GM04503 (cell line): ENCODE data around the gene FBXO31.
A peak's percentile ranks its signal among the peaks of the same experiment; 100 is the strongest.
"Not testable (repeated sequence)": the region's sequence is repeated elsewhere in the genome, so short reads cannot be mapped to it uniquely, and the experiment has no call there.

Experiments
- DNase-seq: peaks from one replicate; pipeline ENCODE4 v3.0.0-alpha.2; 2012; ENCODE audit warnings: low read depth

The FBXO31 gene

DNA sequence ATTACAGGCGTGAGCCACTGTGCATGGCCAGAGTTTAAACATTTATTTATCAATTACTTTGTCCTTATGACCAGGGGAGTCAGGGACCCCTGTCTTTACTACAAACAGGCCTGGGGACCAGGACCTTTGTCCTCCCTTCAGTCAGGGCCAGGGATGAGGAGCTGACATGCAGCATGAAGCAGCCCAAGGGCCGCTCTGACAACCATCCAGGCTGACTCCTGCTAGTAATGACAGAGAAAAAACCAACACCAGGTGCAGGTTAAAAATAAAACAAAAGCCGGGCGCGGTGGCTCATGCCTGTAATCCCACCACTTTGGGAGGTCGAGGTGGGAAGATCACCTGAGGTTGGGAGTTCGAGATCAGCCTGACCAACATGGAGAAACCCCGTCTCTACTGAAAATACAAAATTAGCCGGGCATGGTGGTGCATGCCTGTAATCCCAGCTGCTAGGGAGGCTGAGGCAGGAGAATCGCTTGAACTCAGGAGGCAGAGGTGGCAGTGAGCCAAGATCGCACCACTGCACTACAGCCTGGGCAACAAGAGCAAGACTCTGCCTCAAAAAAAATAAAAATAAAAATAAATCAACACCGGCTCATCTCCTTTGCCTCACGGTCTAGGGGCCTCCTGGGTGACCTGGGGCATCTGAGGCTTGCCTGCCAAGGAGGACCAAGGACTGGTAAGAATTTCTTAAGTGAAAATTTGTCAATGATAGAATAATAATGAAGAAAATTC lies 20.6 kb downstream of the FBXO31 start:
- not testable (repeated sequence) for DNase-seq

- no peak for DNase-seq
Observed at GRCh38 chr16:87361916-87362619, 21.5 kb downstream of the FBXO31 start.

GRCh38 chr16:87360862-87361610 lies 22.5 kb downstream of the FBXO31 start:
- DNase-seq: no peak

- no peak for DNase-seq
Observed at GRCh38 chr16:87359121-87359520, 24.5 kb downstream of the FBXO31 start.

- DNase-seq: no peak
Observed at GRCh38 chr16:87358696-87359095, 24.9 kb downstream of the FBXO31 start.

DNA sequence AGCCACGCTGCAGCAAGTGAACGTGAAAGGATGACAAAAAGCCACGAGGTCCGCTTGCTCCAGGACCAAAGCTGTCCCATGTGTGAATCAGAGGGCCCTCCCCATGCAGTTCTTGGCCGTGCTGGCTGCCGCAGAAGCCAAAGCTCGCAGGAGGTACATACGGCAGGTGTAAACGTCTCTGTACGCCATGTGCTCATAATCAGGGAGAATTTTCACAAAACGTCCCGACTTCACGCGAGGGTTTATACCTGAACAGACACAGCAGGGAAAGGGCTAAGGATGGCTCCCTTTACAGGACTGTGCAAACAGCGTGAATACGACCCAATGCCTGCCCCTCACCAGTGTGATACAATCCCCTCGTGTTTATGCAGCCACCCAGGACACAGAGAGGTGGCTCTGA lies 25.3 kb downstream of the FBXO31 start:
- DNase-seq: no peak

DNA sequence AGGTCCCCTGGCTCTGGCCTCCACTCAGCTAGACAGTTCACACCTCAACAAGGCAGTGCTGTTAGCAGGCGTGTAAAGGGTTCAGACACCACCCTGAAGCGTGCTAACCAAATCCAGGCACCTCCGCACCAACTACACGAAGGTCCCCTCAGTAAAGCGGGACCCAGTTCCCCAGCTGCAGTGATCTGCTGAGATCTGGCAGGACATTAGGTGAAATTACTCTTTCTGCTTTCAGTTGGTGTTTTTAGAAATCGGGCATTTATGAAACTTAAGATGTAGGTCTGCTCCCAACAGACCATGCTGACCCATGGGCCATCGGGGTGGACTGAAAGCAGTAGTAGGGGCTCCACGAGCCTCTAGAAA lies 27.1 kb downstream of the FBXO31 start:
- DNase-seq: no peak

GRCh38 chr16:87353613-87354012 lies 30.0 kb downstream of the FBXO31 start:
- no peak for DNase-seq

GRCh38 chr16:87352818-87353217 lies 30.8 kb downstream of the FBXO31 start:
- no peak for DNase-seq

GRCh38 chr16:87351320-87351698 lies 32.3 kb downstream of the FBXO31 start:
- DNase-seq: no peak

DNA sequence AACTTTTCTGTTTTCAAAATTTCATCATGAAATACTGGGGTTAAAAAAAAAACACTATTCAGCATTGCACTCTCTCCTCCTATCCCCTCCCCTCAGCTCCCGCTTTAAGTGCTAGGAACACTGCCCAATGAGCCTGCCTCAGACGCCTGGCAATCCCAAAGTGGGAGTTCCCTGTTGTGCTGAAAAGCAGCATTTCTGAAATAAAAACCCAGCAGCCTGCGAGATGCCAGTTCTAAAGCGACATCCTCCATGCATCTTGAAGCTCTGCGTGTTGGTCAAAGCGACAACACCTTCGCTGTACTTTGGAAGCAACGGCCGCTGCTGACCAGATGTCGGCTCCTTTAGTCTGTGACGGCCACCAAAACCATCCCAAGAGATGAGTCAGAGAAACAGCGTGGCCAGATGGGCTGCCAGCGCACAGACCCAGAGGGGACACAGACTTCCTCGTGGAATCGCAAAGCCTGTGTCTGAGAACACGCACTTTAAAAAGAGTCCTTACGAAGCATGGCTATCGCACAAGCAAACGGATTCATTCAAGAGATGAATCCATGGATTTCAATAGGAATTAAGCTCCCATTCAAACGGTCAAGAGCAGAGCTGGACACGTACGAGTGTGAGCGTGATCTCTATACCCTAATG lies 32.8 kb downstream of the FBXO31 start:
- DNase-seq: peak; percentile 18

- DNase-seq: no peak
Observed at GRCh38 chr16:87350031-87350430, 33.5 kb downstream of the FBXO31 start.

DNA sequence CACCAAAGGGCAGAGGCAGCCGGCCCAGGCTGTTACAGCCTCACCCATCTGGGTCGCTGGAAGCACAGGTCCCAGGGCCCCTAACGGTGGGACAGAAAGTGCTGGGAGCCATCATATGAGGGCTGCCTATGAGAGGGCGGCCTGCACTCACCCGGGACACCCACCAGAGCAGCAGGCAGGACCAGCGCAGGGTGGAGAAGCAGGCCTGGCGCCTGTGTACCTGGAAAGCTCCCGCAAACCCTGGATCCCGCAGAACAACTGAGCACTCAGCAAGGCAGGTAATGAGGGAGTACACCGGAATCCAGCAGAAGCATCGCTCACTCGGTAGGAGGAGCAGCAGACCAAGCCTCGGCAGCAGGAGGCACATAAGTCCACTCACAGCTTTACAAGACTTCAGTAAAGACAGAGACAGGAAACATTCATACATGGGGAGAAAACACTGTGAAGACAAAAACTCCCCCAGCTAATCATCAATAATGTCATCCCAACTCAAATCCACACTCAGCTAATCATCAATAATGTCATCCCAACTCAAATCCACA lies 34.9 kb downstream of the FBXO31 start:
- no peak for DNase-seq

DNA sequence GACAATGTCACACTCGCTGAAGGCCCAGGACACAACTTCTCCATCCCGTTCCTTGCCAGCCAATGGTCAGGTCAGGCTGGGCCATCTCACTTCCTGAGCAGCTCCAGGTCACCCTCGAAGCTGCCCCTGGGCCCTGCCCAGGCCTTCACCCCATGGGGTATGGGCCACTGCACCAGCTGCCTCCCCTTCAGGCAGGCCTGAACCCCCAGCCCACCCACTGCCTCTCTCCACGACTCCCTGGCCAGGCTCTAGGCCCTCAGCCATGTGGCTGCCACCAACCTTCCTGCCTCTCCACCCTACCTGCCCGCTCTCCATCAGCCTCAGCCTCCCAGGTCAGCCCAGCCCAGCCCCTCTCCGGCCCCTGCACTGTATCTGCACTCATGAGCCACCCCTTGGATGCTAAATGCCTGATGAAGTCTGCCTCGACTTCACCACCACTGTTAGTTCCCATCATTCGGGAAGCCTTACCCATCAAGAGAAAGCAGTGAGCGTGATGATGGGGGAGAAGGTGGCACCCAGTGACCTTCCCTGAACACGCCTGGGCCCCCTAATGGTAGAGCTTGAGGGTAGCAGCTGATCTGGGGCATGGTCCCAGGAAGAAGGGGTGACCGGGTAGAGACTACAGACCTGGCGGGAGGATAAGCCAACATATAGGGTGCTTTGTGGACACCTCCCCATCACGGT lies 35.5 kb downstream of the FBXO31 start:
- no peak for DNase-seq

GRCh38 chr16:87346517-87347060 lies 37.0 kb downstream of the FBXO31 start:
- no peak for DNase-seq

DNA sequence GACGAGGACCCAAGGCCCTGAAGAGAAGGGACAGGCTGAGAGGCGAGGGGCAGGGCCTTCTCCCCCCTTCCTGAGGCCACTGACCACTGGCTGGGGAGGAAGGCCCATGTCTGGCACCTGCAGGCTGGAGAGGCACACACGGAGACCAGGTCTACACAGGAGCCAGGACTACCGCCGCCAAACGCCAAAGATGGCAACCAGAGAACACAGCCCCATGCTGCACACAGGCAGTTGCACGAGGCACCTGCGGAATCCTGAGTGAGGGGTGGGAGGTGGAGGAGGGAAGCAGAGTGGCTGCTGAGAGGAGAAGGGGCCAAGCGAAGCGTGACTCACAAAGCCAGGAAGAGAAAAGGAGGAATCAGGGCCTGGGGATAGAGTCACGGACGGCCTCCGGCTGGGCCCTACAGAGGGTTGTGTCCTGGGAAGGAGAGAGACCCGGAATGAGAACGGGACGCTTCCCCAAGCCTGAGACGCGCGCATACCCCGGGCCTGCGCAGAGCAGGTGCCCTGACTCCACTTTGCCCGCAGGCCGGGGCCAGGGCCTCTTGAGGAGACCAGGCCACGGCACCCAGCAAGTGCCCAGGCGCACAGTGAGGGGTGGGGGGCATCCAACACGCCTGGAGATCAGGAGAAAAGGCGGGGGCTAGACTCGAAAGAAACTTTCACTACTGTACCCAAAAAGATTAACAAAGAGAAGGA lies 37.7 kb downstream of the FBXO31 start:
- no peak for DNase-seq

GRCh38 chr16:87344931-87345631 lies 38.5 kb downstream of the FBXO31 start:
- no peak for DNase-seq

DNA sequence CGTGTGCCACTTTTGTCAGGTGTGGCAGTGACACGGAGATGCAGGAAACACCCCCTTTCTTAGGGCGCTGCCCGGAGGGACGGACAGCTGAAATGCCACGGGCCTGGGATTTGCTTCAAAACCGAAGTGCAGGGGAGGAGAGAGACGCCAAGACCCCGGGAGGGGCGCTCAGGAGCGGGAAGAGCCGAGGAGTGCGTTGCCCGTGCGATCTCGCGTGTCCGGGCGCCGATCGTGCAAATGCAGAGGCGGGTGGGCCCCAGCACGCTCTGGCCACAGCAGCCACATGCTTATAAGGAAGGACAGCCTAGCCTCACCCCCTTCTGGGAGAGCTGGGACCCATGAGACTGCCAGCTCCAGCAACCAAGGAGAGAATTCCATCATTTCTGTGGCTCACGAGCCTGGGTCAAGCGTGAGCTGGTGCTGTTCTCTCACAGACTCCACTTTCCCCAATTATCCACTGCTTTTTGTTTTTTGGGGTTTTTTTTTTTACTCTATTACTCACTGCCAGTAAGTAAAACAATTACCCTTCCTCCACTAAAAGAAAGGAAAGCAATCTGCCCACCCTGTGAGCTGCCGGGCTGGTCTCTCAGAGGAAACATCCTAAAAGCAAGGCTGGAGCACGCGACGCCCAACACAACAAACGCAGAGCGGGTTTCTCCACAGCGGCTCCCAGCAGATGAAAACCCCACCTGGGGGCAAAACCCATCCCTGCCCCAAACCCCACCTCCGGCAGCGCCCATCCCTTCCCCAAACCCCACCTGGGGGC lies 39.2 kb downstream of the FBXO31 start:
- DNase-seq: no peak

GRCh38 chr16:87343753-87344050 lies 39.9 kb downstream of the FBXO31 start:
- DNase-seq: no peak
